ENCODE data around the gene KDF1.

KDF1 gene

DNA sequence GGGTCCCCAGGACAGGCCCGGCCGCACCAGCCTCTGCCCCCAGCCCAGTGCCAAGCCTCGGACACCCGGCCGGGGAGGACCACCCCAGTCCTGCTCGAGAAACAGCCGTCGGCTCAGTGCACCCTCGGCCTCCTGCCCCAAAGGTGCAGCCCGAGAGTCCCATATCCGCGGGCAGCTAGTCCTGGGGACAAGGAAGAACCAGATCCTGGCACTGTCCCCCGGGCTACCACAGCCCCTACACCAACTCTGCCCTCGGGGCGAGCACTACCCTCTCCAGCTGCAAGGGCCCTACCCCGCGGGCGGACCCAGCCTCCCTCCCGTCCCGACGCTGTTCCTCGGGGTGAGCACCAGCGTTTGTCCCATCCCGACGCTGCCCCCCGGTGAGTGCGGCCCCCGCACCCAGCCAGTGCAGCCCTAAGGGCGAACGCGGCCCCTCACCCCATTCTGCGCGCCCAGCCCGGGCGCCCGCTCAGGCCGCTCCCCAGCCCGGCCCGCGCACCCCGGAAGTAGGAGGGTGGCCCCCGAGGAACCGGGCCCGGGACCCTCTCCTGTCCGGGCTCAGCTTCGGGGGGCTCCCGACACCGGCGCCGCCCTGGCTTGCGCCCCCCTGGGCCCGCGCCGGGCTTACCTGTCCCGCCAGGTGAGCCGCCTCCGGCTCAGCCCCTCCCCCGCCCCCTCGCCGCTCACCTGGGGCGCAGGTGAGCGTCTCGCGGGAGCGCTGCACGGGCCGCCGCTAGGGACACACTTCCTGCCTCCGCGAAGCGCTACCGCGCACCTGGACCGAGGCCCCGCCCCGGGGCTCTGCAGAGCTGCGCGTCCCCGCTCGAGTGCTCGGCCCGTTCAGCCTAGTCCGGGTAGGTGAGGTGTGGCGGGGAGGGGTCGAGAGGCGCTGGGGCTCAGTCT, at the start of gene KDF1:
Gene KDF1, minus strand, starts transcription at position 747 of the 903 bp plus-strand sequence. CDS start 8,088 bp downstream, outside the sequence.
- no peak for DNase-seq

- DNase-seq = peak in 1 of 2 experiments; percentile 37
These were observed 49.4 kb upstream of the KDF1 start for GRCh38 chr1:27009601-27010197.

DNA sequence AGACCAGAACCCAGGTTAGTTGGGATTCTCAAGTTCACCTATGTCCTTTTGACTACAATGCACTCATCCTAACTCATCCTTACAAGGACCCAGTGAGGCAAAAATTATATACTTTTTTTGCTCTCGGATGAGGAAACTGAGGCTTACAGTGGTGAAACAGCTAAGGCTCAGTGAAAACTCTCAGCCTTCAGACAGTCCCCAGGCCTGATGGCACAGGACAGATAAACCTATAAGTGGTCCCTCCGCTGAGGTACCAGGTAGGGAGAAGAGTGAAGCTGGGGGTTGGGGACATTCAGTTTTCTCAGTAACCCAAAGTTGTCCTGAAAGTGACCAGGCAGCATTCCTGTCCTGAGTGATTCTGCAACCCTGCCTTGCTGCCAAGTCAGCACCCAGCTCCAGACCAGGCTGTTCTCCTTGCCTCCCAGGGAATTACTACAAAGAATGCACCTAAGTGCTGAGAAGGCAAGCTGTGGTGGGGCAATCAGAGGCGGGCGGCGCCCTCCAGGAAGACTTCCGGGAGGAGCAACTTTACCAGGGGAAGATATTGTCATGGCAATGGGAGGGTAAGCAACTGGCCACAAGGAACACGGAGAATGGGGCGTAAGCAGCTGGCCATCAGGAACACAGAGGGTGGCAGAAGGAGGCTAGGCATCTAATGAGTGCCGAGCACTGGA, 47.8 kb upstream of the KDF1 start:
- DNase-seq = no peak

- no peak for DNase-seq
These were observed 46.4 kb upstream of the KDF1 start for GRCh38 chr1:27006683-27007082.

- DNase-seq = no peak
These were observed 45.6 kb upstream of the KDF1 start for GRCh38 chr1:27005648-27006496.

- DNase-seq = no peak
These were observed 44.9 kb upstream of the KDF1 start for GRCh38 chr1:27005166-27005530.

- peak; percentile 51 to 75 for DNase-seq
These were observed 44.4 kb upstream of the KDF1 start for GRCh38 chr1:27004471-27005165.

- no peak for DNase-seq
These were observed 43.6 kb upstream of the KDF1 start for GRCh38 chr1:27003745-27004470.

- DNase-seq = no peak
These were observed 41.5 kb upstream of the KDF1 start for GRCh38 chr1:27001570-27002360.

GRCh38 chr1:27000817-27001460, 40.7 kb upstream of the KDF1 start:
- DNase-seq = no peak

DNA sequence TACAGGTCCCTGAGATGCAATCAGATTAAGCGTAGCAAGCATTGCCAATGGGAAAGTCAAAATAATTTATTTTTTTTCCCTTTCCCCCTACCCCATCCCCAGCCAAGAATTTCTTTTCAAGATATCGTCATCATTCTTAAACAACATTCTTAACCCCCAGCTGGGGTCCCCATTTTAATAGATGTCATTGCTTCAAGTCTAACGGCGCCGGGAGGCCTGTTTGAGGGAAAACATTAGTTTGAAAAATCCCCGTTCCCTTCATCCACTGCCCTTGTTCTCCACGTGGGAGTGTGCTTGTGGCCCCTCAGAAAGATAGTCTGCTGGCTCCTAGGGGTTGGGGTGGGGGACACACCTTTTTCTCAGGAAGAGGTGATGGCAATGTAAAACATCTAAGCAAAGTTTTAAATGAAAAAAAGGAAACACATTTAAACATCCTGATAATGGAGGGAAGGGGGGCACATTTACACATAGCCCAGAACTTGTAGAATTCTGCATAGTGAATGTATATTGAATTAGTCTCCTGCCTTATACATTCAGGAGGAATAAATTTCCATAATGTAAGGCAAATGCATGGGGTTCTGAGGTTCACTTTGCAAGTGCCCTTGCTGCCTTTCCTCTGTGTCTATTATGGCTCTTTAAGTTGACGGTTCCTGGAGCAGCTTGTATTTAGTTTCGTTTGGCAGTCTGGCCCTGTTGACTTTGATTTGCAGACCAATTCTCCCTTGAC, 40.0 kb upstream of the KDF1 start:
- no peak for DNase-seq

DNA sequence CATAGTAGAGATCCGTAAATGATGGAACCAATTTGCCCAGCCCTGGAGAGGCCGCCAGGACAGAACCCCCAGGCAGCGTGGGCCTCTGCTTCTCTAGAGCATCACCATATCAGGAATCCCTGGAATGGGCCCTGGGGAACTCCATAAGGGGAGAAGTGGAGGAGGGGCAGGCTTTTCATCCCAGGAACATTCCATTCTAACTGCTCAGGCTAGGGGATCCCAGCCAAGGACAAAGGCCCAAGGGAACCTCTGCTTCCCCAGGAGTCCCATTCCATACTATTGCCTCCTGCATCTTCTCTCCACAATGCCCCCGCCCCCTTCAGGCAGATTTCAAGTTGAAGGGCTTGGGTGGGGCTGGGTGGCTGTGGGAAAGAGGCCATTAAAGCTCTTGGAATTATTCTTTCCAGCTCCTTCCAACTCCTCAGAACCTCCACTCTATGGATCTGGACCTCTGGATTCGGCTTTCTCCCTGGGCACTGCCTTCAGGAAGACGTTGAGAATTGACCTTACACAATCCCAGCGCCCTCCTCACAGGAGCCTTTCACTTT, 39.2 kb upstream of the KDF1 start:
- DNase-seq = no peak

- DNase-seq = no peak
These were observed 38.4 kb upstream of the KDF1 start for GRCh38 chr1:26998429-26999300.

DNA sequence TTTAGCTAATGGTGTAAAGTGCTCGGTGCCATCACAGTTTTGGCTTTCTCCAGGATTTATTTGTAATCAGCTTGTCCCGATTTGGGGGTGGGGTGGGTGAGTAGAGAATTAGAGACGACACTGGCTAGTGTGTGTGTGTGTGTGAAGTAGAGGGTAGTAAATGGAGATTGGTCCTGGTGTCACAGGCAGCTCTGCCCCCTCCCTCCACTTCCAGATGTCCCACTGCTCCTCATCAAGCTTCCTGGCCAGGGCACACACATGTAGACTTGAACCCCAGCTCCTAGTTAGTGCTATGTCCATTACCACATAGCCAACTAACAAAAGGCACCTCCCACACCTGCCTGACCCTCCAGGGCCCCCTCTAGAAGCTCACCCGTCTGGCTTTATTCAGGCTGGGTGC, 36.4 kb upstream of the KDF1 start:
- DNase-seq = no peak

DNA sequence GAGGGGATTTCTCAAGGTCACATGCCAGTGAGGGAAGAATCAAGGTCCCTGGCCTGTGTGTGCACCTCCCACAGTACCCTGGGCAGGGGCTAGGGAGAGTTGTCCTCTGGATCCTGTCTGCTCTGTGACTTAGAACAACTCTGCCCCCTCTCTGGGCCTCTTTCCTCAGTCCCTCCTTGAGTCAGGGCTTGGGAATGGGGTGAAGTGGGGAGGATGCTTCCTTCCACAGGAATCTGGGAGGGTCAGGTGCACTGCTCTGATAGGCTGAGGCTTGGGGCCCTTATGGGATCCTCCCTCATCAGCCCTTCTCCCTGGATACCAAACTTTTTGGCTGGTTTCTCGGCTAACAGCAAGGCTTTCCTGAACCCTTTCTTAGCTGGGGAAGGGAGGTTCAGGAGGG, 35.8 kb upstream of the KDF1 start:
- DNase-seq = no peak

- DNase-seq = no peak
These were observed 34.7 kb upstream of the KDF1 start for GRCh38 chr1:26994787-26995517.
